ENCODE data around the gene TOMM40. TPM values are rescaled to one million over a fixed set of nuclear protein-coding genes. Genes with fewer than 3 reads are reported as not detected.

The TOMM40 gene
- total and polyA plus RNA-seq, 4 donors = 27.0 to 34.4 (median 30.6) TPM

GRCh38 chr19:44943801-44944249 lies 52.8 kb downstream of the TOMM40 start:
- Histone ChIP-seq H3K4me1 (ENCODE audit: control insufficient read depth in 4 of 4, insufficient read depth in 4 of 4, low read length in 3 of 4) (peaks cover 0 to 46% (median 21%) of the 10 kb centered on the region in 4 donors), H3K9ac (ENCODE audit: low read depth in 1 of 2, low read length in 2 of 2) (peak overlapping the region; percentile 75 to 94), H3K27me3 (ENCODE audit: control insufficient read depth in 4 of 4, insufficient read depth in 4 of 4, low read length in 3 of 4) (no peaks in the 10 kb centered on the region), H3K27ac (ENCODE audit: low read depth in 1 of 2, low read length in 2 of 2) (peak overlapping the region; percentile 82 to 93), H3K4me3 (ENCODE audit: low read depth in 1 of 3, low read length in 3 of 3) (peak overlapping the region; percentile 39 to 66 (median 50)), H3K9me3 (ENCODE audit: control insufficient read depth in 4 of 4, low read length in 3 of 4) (no peaks in the 10 kb centered on the region), H3K36me3 (ENCODE audit: control insufficient read depth in 4 of 4, insufficient read depth in 3 of 4, low read depth in 1 of 4, low read length in 3 of 4) (no peaks in the 10 kb centered on the region)
- no peak for DNase-seq (ENCODE audit: low spot score)
- 22% methylated on average over 10 of the region's 10 CpGs for WGBS
- TF ChIP-seq JUND (IDR thresholded peaks at IDR 0.05) = peak in 1 of 2 donors; percentile 19
- TF ChIP-seq SP1 (IDR thresholded peaks at IDR 0.05) = peak; percentile 85
- TF ChIP-seq FOXA2 (IDR thresholded peaks at IDR 0.05) = no peak
- TF ChIP-seq RAD21 (IDR thresholded peaks at IDR 0.05) = peak in 1 of 2 donors; percentile 61
- TF ChIP-seq NR2F2 (IDR thresholded peaks at IDR 0.05) = no peak
- TF ChIP-seq MAX (IDR thresholded peaks at IDR 0.05) = peak; percentile 66
- peak; percentile 97 to 98 for TF ChIP-seq EGR1 (IDR thresholded peaks at IDR 0.05; ENCODE audit: low read depth in 2 of 2)
- TF ChIP-seq CTCF (IDR thresholded peaks at IDR 0.05; ENCODE audit: low read depth, low read length, missing input control) = peak; percentile 1
- no peak for TF ChIP-seq FOXA1 (IDR thresholded peaks at IDR 0.05)
- TF ChIP-seq ATF3 (IDR thresholded peaks at IDR 0.05) = no peak
- peak; percentile 74 for TF ChIP-seq TAF1 (conservative IDR thresholded peaks at IDR 0.05)
- TF ChIP-seq GABPA (IDR thresholded peaks at IDR 0.05 in 1 of 2, conservative IDR thresholded peaks at IDR 0.05 in 1 of 2) = peak in 1 of 2 donors; percentile 63
- peak; percentile 88 for TF ChIP-seq YY1 (IDR thresholded peaks at IDR 0.05)
- TF ChIP-seq RXRA (IDR thresholded peaks at IDR 0.05) = peak; percentile 81 to 84
- peak; percentile 20 for TF ChIP-seq ZBTB33 (IDR thresholded peaks at IDR 0.05)
- TF ChIP-seq REST (IDR thresholded peaks at IDR 0.05) = peak; percentile 60
- TF ChIP-seq HNF4G (IDR thresholded peaks at IDR 0.05) = peak; percentile 43
- peak; percentile 80 to 86 for TF ChIP-seq HNF4A (conservative IDR thresholded peaks at IDR 0.05)
